ENCODE results near the gene ATF4.
A peak's percentile ranks its signal among the peaks of the same experiment; 100 is the strongest.
"Not testable (repeated sequence)": the region's sequence is repeated elsewhere in the genome, so short reads cannot be mapped to it uniquely, and the experiment has no call there.

Gene ATF4

DNA sequence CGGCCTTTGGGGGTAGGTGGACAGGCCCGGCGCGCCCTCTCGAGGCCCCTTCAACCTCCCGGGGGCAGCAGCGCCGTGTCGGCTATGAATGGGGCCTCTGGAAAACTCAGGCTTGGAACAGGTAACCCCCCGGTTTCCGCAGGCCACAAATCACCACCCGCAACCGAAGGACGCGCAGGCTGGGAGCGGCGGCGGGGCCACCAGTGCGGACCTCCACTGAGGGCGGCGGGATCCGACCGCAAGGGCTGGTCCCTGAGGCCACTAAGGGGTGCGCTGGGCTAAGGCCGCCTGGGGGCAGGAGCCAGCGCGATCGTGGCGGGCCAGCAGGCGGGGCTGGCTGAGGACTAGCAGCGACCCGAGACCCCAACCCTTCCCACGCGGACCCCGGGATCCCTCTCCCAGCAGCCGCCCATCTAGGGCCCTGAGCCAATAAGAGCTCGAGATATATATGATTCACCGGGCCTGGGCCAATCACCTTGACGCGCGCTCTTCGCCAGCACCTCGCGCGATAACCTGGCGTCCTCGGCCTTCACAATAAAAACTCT is 609 bp upstream of the ATF4 start:
- ATAC-seq: peak; percentile 86
- TF ChIP-seq ZNF8 (CRISPR knock-in tag; IDR thresholded peaks at IDR 0.05) (no peak), PPARA (CRISPR knock-in tag; IDR thresholded peaks at IDR 0.05; ENCODE audit: borderline replicate concordance) (no peak), CSDC2 (CRISPR knock-in tag; IDR thresholded peaks at IDR 0.05) (no peak), ARNTL (CRISPR knock-in tag; IDR thresholded peaks at IDR 0.05; ENCODE audit: borderline replicate concordance, low read depth) (no peak), ZC3H10 (CRISPR knock-in tag; IDR thresholded peaks at IDR 0.05) (no peak), RARB (CRISPR knock-in tag; IDR thresholded peaks at IDR 0.05) (no peak), ZFP30 (CRISPR knock-in tag; IDR thresholded peaks at IDR 0.05) (no peak), GLIS3 (CRISPR knock-in tag; IDR thresholded peaks at IDR 0.05) (no peak)
- TF ChIP-seq, protein P1, sequence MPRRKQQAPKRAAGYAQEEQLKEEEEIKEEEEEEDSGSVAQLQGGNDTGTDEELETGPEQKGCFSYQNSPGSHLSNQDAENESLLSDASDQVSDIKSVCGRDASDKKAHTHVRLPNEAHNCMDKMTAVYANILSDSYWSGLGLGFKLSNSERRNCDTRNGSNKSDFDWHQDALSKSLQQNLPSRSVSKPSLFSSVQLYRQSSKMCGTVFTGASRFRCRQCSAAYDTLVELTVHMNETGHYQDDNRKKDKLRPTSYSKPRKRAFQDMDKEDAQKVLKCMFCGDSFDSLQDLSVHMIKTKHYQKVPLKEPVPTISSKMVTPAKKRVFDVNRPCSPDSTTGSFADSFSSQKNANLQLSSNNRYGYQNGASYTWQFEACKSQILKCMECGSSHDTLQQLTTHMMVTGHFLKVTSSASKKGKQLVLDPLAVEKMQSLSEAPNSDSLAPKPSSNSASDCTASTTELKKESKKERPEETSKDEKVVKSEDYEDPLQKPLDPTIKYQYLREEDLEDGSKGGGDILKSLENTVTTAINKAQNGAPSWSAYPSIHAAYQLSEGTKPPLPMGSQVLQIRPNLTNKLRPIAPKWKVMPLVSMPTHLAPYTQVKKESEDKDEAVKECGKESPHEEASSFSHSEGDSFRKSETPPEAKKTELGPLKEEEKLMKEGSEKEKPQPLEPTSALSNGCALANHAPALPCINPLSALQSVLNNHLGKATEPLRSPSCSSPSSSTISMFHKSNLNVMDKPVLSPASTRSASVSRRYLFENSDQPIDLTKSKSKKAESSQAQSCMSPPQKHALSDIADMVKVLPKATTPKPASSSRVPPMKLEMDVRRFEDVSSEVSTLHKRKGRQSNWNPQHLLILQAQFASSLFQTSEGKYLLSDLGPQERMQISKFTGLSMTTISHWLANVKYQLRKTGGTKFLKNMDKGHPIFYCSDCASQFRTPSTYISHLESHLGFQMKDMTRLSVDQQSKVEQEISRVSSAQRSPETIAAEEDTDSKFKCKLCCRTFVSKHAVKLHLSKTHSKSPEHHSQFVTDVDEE (CRISPR knock-in tag; IDR thresholded peaks at IDR 0.05): no peak
- TF ChIP-seq, protein P2, sequence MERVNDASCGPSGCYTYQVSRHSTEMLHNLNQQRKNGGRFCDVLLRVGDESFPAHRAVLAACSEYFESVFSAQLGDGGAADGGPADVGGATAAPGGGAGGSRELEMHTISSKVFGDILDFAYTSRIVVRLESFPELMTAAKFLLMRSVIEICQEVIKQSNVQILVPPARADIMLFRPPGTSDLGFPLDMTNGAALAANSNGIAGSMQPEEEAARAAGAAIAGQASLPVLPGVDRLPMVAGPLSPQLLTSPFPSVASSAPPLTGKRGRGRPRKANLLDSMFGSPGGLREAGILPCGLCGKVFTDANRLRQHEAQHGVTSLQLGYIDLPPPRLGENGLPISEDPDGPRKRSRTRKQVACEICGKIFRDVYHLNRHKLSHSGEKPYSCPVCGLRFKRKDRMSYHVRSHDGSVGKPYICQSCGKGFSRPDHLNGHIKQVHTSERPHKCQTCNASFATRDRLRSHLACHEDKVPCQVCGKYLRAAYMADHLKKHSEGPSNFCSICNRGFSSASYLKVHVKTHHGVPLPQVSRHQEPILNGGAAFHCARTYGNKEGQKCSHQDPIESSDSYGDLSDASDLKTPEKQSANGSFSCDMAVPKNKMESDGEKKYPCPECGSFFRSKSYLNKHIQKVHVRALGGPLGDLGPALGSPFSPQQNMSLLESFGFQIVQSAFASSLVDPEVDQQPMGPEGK (CRISPR knock-in tag; IDR thresholded peaks at IDR 0.05; ENCODE audit: borderline replicate concordance): no peak
- TF ChIP-seq, protein P3, sequence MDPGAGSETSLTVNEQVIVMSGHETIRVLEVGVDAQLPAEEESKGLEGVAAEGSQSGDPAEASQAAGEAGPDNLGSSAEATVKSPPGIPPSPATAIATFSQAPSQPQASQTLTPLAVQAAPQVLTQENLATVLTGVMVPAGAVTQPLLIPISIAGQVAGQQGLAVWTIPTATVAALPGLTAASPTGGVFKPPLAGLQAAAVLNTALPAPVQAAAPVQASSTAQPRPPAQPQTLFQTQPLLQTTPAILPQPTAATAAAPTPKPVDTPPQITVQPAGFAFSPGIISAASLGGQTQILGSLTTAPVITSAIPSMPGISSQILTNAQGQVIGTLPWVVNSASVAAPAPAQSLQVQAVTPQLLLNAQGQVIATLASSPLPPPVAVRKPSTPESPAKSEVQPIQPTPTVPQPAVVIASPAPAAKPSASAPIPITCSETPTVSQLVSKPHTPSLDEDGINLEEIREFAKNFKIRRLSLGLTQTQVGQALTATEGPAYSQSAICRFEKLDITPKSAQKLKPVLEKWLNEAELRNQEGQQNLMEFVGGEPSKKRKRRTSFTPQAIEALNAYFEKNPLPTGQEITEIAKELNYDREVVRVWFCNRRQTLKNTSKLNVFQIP (CRISPR knock-in tag; IDR thresholded peaks at IDR 0.05; ENCODE audit: borderline replicate concordance, low read depth): no peak

DNA sequence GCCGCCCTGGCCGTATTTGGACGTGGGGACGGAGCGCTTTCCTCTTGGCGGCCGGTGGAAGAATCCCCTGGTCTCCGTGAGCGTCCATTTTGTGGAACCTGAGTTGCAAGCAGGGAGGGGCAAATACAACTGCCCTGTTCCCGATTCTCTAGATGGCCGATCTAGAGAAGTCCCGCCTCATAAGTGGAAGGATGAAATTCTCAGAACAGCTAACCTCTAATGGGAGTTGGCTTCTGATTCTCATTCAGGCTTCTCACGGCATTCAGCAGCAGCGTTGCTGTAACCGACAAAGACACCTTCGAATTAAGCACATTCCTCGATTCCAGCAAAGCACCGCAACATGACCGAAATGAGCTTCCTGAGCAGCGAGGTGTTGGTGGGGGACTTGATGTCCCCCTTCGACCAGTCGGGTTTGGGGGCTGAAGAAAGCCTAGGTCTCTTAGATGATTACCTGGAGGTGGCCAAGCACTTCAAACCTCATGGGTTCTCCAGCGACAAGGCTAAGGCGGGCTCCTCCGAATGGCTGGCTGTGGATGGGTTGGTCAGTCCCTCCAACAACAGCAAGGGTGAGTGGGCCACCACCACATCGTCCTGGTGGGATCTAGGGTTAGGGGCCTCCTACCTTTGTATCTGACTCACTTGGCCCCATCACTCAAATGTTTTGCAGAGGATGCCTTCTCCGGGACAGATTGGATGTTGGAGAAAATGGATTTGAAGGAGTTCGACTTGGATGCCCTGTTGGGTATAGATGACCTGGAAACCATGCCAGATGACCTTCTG is 934 bp downstream of the ATF4 start:
- ATAC-seq: not testable (repeated sequence)

- not testable (repeated sequence) for ATAC-seq
These were observed 1.7 kb downstream of the ATF4 start for GRCh38 chr22:39522091-39522490.

DNA sequence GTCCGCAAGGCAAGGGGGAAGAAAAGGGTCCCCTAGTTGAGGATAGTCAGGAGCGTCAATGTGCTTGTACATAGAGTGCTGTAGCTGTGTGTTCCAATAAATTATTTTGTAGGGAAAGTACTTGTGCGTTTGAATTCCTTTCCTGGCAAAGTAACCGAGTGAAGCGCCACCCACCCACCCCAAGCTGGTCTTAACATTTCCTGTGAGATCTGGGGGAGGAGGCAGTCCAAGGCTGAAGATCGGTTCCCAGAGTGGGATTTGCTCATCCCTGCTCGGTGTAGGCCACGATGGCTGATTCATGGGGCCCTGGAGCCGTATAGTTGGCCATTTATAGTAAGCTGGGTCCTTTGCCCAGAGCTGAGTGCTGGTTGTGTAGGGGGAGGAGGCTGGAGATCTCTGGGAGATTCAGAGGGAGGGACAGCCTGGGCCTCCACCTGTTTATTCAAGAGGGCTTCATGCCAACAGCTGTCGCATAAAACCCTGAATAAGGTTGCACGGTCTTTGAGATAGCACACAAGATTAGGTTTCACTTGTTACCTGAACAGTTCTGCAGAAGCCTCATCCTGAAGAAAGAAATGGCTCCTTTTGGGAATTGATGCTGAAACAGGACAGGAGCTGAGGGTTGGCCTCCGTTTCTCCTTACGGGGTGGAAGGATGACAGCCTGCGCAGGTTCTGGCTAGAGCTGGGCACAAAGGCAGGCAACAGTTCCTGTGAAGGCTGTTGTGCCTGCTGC is 2.4 kb downstream of the ATF4 start:
- TF ChIP-seq ESRRG (CRISPR knock-in tag; IDR thresholded peaks at IDR 0.05): peak; percentile 34; the same call in 1 of the 2 replicates
- no peak for TF ChIP-seq BACH2 (CRISPR knock-in tag; IDR thresholded peaks at IDR 0.05; ENCODE audit: borderline replicate concordance)
- TF ChIP-seq, protein P2 (CRISPR knock-in tag; IDR thresholded peaks at IDR 0.05; ENCODE audit: borderline replicate concordance): peak; percentile 47; the same call in 1 of the 2 replicates
- ATAC-seq: no peak

DNA sequence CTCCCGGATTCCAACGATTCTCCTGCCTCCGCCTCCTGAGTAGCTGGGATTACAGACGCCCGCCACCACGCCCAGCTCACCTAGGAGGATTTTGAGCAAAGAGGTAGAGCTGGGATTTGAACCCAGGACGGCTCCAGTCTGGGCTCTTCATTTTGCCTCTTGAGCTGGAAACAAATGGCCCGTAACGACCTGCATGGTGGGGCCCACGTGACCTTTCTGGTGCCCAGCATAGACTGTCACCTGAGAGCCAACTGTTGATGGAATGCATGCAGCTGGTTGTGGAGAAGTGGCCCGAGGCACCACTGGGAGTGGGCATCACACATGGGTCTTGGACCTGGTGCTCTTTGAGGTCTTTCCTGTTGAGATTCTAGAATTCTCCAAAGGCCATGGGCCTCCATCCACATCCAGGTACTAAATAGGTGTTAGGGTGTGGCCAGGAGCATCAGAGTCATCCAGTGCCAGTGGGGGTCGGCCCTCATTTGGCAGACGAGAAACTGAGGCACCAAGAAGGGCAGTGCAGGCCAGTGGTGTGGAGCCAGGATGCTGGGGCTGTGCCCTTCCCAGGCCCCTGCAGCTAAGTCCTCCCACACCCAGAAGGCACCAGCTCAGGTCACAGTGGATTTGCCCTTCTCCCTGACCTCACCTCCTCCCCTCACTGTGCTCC is 3.9 kb downstream of the ATF4 start:
- ATAC-seq: 0 out of 3 replicates have a peak, but pooled peaks have one; percentile 0
- no peak for TF ChIP-seq GLIS3 (CRISPR knock-in tag; IDR thresholded peaks at IDR 0.05)
- no peak for TF ChIP-seq BACH2 (CRISPR knock-in tag; IDR thresholded peaks at IDR 0.05; ENCODE audit: borderline replicate concordance)
- no peak for TF ChIP-seq ZC3H10 (CRISPR knock-in tag; IDR thresholded peaks at IDR 0.05)
- TF ChIP-seq CREB5 (CRISPR knock-in tag; IDR thresholded peaks at IDR 0.05; ENCODE audit: low read depth): no peak
- no peak for TF ChIP-seq TCF4 (CRISPR knock-in tag; IDR thresholded peaks at IDR 0.05; ENCODE audit: borderline replicate concordance)
- TF ChIP-seq, protein P3 (CRISPR knock-in tag; IDR thresholded peaks at IDR 0.05; ENCODE audit: borderline replicate concordance, low read depth): no peak
- TF ChIP-seq PPARA (CRISPR knock-in tag; IDR thresholded peaks at IDR 0.05; ENCODE audit: borderline replicate concordance): no peak
- no peak for TF ChIP-seq ZNF565 (CRISPR knock-in tag; conservative IDR thresholded peaks at IDR 0.05; ENCODE audit: low read depth)
- TF ChIP-seq ZFP30 (CRISPR knock-in tag; IDR thresholded peaks at IDR 0.05): no peak
- TF ChIP-seq ARNTL (CRISPR knock-in tag; IDR thresholded peaks at IDR 0.05; ENCODE audit: borderline replicate concordance, low read depth): no peak
